GM23248 (cell line): Measurements from ENCODE around the gene CNR1. TPM values are rescaled to one million over a fixed set of nuclear protein-coding genes. Genes with fewer than 3 reads are reported as not detected.
A peak's percentile ranks its signal among the peaks of the same experiment; 100 is the strongest.

ENCODE experiments used
- DNase-seq: peaks from one replicate; pipeline ENCODE4 v3.0.0-alpha.2; 2015
- H2AFZ ChIP-seq: fragments of 200-600 bp; sonication (generic); 2 replicates; pipeline ENCODE4 v1.6.1; 2016; ENCODE audit warnings: antibody characterized with exemption
- H3F3A ChIP-seq: fragments of 200-600 bp; sonication (generic); 2 replicates; pipeline ENCODE4 v1.6.1; 2016; ENCODE audit warnings: mild to moderate bottlenecking, antibody characterized with exemption, mixed run types; ENCODE audit not compliant: insufficient read depth
- H3K27ac ChIP-seq: fragments of 200-600 bp; sonication (generic); 2 replicates; pipeline ENCODE4 v1.5.1; 2016; ENCODE audit warnings: mild to moderate bottlenecking
- H3K27me3 ChIP-seq: fragments of 200-600 bp; sonication (generic); replicated peaks from 2 replicates; pipeline ENCODE4 v1.6.1; 2016; ENCODE audit warnings: mild to moderate bottlenecking; ENCODE audit not compliant: insufficient read depth
- H3K36me3 ChIP-seq: fragments of 200-600 bp; sonication (generic); 2 replicates; pipeline ENCODE4 v1.6.1; 2016; ENCODE audit warnings: low read depth, mild to moderate bottlenecking
- H3K4me1 ChIP-seq: fragments of 200-600 bp; sonication (generic); 2 replicates; pipeline ENCODE4 v1.6.1; 2016; ENCODE audit warnings: mild to moderate bottlenecking; ENCODE audit not compliant: insufficient read depth
- H3K4me2 ChIP-seq: fragments of 200-600 bp; sonication (generic); one replicate; pipeline ENCODE4 v1.6.1; 2016; ENCODE audit warnings: mild to moderate bottlenecking; ENCODE audit not compliant: unreplicated experiment
- H3K4me3 ChIP-seq: fragments of 200-600 bp; sonication (generic); 2 replicates; pipeline ENCODE4 v1.5.1; 2016; ENCODE audit warnings: mild to moderate bottlenecking
- H3K79me2 ChIP-seq: fragments of 200-600 bp; sonication (generic); 2 replicates; pipeline ENCODE4 v1.6.1; 2016; ENCODE audit warnings: mild to moderate bottlenecking; ENCODE audit not compliant: insufficient read depth
- H3K9ac ChIP-seq: fragments of 200-600 bp; sonication (generic); 2 replicates; pipeline ENCODE4 v1.6.1; 2016; ENCODE audit warnings: mild to moderate bottlenecking
- H3K9me2 ChIP-seq: fragments of 200-600 bp; sonication (generic); 2 replicates; pipeline ENCODE4 v1.6.1; 2016; ENCODE audit warnings: mixed run types, mild to moderate bottlenecking, moderate library complexity; ENCODE audit not compliant: insufficient read depth
- H3K9me3 ChIP-seq: fragments of 200-600 bp; sonication (generic); one replicate; pipeline ENCODE4 v1.6.1; 2017; ENCODE audit warnings: low read depth
- H4K20me1 ChIP-seq: fragments of 200-600 bp; sonication (generic); 2 replicates; pipeline ENCODE4 v1.6.0; 2016; ENCODE audit not compliant: insufficient read depth
- EZH2 ChIP-seq: fragments of 200-600 bp; sonication (generic); IDR thresholded peaks from 2 replicates; pipeline ENCODE4 v1.6.1; 2018; ENCODE audit warnings: antibody characterized with exemption, mild to moderate bottlenecking; ENCODE audit not compliant: insufficient read depth, poor library complexity, severe bottlenecking
- EZH2phosphoT487 ChIP-seq: fragments of 200-600 bp; sonication (generic); IDR thresholded peaks from 2 replicates; pipeline ENCODE4 v1.6.1; 2018; ENCODE audit warnings: antibody characterized with exemption, moderate library complexity, mild to moderate bottlenecking, low read depth; ENCODE audit not compliant: insufficient read depth
- WGBS, 2 experiments: methylation state at CpG; one replicate each; pipeline ENCODE4 v1.1.6; 2015 to 2017; ENCODE audit warnings: low lambda C conversion rate in 2 of 2, low coverage in 1 of 2; ENCODE audit errors: missing lambda C conversion rate in 2 of 2; 5-methylcytosine and 5-hydroxymethylcytosine counted together
- in situ Hi-C: fragments of 300-500 bp; cut with MboI; formaldehyde crosslinking; loops from 2 replicates; pipeline ENCODE4 v1.15.0; 2020
- polyA plus RNA-seq: library from polyadenylated mRNA; unstranded; fragments of >200 nt; fragmentation: Nextera tagmentation; extraction: Ambion mirVana; gene quantifications from 2 replicates; pipeline ENCODE4 v1.2.1, GENCODE V29; 2016
- total RNA-seq: library from RNA; depleted of rRNA; stranded (reverse); fragments of >200 nt; shearing (Covaris generic); gene quantifications from 2 replicates; pipeline ENCODE4 v1.2.3, GENCODE V29; 2014

Gene CNR1
- total and polyA plus RNA-seq, 2 experiments from 2014 or later, result not detected

DNA sequence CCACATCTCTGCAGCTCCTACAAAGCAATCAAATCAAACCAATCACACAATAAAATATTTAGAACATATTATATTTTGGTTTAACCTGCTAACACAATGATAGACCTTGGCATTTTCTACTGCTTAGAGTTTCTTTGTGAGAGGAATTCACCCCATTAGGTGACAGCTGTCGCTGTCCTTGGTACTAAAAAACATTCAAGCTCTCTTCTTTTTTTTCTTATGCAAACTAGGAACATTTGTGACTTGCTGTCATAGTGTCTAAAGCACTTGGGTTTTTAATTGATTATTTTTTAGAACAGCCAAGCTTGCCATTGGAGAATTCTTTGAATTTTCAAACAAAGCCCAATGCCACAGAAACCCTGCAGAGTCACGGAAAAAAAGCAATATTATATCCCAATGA is 46.4 kb downstream of the CNR1 start:
- H3K9me3 ChIP-seq, result no peaks in the 10 kb centered on the region
- no peaks in the 10 kb centered on the region for H4K20me1 ChIP-seq
- no peaks in the 10 kb centered on the region for H3F3A ChIP-seq
- H3K9me2 ChIP-seq, result no peaks in the 10 kb centered on the region
- H2AFZ ChIP-seq, result no peak overlapping the region
- WGBS, 2 experiments, result 2 to 8% methylated on average over 2 of the region's 2 CpGs
- no peaks in the 10 kb centered on the region for H3K4me1 ChIP-seq
- no peaks in the 10 kb centered on the region for H3K36me3 ChIP-seq
- in situ Hi-C loops, result no loop called here
- no peaks in the 10 kb centered on the region for H3K27me3 ChIP-seq
- no peak overlapping the region for H3K4me2 ChIP-seq
- H3K4me3 ChIP-seq, result no peak overlapping the region
- H3K79me2 ChIP-seq, result no peaks in the 10 kb centered on the region
- TF ChIP-seq EZH2 (no peak), EZH2phosphoT487 (no peak)
- DNase-seq, result peak; percentile 8
- H3K9ac ChIP-seq, result no peak overlapping the region
- no peak overlapping the region for H3K27ac ChIP-seq

DNA sequence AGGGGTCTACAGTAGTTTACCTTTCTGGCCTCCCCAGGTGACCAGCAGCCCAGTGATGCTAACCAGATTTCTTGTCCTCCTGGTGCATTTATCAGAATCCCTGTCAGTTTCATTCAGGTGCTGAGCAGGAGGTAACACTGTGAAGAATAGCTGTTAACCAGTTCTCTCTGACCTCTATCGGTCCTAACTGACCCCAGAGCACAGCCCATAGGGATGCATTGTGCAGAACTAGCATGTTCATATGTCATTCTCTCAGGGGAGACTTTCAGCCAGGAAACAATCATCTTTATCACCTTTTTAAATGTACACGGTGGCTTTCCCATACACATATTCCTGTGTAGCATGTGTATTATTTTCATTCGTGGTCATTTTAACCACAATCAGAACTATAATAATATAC is 49.9 kb downstream of the CNR1 start:
- no peak for DNase-seq
- no peak for TF ChIP-seq EZH2phosphoT487
- TF ChIP-seq EZH2, result no peak
- Histone ChIP-seq H2AFZ (no peak overlapping the region), H3K4me2 (no peak overlapping the region), H3K4me3 (no peak overlapping the region), H3K4me1 (no peaks in the 10 kb centered on the region), H3K9me3 (no peaks in the 10 kb centered on the region), H3F3A (no peaks in the 10 kb centered on the region), H3K9ac (no peak overlapping the region), H3K79me2 (no peaks in the 10 kb centered on the region), H3K27me3 (no peaks in the 10 kb centered on the region), H4K20me1 (no peaks in the 10 kb centered on the region), H3K27ac (no peak overlapping the region), H3K36me3 (no peaks in the 10 kb centered on the region), H3K9me2 (no peaks in the 10 kb centered on the region)
- in situ Hi-C loops, result no loop called here
- 10 to 17% methylated on average over 3 of the region's 3 CpGs for WGBS, 2 experiments

DNA sequence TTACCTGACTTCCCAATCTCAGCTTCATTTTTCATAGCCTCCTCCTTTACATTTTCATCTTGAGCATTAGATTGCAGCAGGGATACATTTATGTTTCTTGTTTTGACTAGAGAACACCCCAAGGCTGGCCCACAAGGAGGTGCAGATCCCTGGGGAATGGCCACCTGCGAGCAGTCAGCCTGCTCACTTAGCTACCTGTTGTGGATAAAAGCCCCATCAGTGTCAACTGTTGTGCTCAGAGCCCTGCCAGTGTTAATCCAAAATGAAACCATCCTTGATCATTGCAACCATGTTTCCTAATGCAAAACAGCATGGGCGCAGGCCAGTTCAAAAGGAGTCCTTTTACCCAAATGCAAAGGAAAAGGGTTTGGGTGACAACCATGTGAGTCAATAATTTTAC is 50.8 kb downstream of the CNR1 start:
- no peak overlapping the region for H3K4me3 ChIP-seq
- no peaks in the 10 kb centered on the region for H3F3A ChIP-seq
- WGBS, 2 experiments, result 18 to 35% methylated on average over 2 of the region's 2 CpGs
- H3K27me3 ChIP-seq, result no peaks in the 10 kb centered on the region
- no peak overlapping the region for H2AFZ ChIP-seq
- H3K4me2 ChIP-seq, result no peak overlapping the region
- H3K79me2 ChIP-seq, result no peaks in the 10 kb centered on the region
- DNase-seq, result no peak
- no peaks in the 10 kb centered on the region for H3K9me3 ChIP-seq
- TF ChIP-seq EZH2phosphoT487 (no peak), EZH2 (no peak)
- H3K36me3 ChIP-seq, result no peaks in the 10 kb centered on the region
- no peak overlapping the region for H3K9ac ChIP-seq
- in situ Hi-C loops, result no loop called here
- no peaks in the 10 kb centered on the region for H3K9me2 ChIP-seq
- no peak overlapping the region for H3K27ac ChIP-seq
- no peaks in the 10 kb centered on the region for H3K4me1 ChIP-seq
- H4K20me1 ChIP-seq, result no peaks in the 10 kb centered on the region

DNA sequence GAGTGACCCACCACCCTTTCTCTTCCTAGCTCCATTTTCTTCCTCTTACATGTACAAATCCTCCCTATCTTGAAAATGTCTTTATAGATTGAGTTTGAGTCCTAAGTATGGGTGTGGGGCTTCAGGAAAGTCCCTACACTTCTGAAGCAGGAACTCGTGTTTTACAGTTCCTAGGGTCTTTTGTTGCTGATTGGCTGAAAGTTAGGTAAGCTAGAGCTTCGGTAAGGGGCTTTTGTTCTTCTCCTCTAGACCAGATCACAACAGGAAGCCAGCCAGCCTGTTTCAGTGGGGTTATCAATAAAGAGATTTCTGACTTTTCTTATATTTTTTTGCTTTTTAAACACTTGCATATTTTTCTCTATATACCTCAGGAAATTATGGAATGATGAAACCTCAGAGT is 51.3 kb downstream of the CNR1 start:
- TF ChIP-seq EZH2 (no peak), EZH2phosphoT487 (no peak)
- 7 to 9% methylated on average over 2 of the region's 2 CpGs for WGBS, 2 experiments

DNA sequence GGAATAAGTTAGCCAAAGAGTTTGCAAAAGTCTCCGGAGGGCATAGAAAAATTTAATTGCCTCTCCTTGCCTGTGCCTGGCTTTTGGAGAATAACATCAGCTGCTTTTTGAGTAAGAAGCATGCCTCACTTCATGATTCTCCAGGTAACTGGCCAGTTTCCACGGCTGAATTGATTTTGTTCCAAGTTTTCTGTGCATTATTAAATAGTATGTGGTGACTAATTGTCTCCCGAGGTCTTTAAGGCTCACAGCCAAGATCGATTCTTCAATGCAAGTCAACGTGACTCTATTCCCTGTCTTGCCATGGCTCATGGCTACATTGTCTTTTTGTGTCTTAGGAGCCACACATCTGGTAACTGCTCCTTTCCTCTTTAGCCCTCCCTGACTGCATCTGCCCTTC is 54.2 kb downstream of the CNR1 start:
- H3K36me3 ChIP-seq, result no peaks in the 10 kb centered on the region
- no peak overlapping the region for H3K4me2 ChIP-seq
- no peaks in the 10 kb centered on the region for H3K4me1 ChIP-seq
- no peaks in the 10 kb centered on the region for H3K27me3 ChIP-seq
- 37 to 39% methylated on average over 5 of the region's 5 CpGs for WGBS, 2 experiments
- no peak overlapping the region for H3K27ac ChIP-seq
- H3K9me2 ChIP-seq, result no peaks in the 10 kb centered on the region
- no peaks in the 10 kb centered on the region for H4K20me1 ChIP-seq
- no peak for DNase-seq
- H3K79me2 ChIP-seq, result no peaks in the 10 kb centered on the region
- H3F3A ChIP-seq, result no peaks in the 10 kb centered on the region
- H3K9ac ChIP-seq, result no peak overlapping the region
- TF ChIP-seq EZH2 (no peak), EZH2phosphoT487 (no peak)
- H3K9me3 ChIP-seq, result no peaks in the 10 kb centered on the region
- in situ Hi-C loops, result no loop called here
- H3K4me3 ChIP-seq, result no peak overlapping the region
- H2AFZ ChIP-seq, result no peak overlapping the region

More for the DNA sequence above, 51.3 kb downstream of the CNR1 start:
- in situ Hi-C loops, result no loop called here
- DNase-seq, result no peak
- no peak overlapping the region for H3K4me2 ChIP-seq
- H3K9me2 ChIP-seq, result no peaks in the 10 kb centered on the region
- H3K27me3 ChIP-seq, result no peaks in the 10 kb centered on the region
- H4K20me1 ChIP-seq, result no peaks in the 10 kb centered on the region
- H3K36me3 ChIP-seq, result no peaks in the 10 kb centered on the region
- no peak overlapping the region for H2AFZ ChIP-seq
- no peaks in the 10 kb centered on the region for H3K79me2 ChIP-seq
- H3K9ac ChIP-seq, result no peak overlapping the region
- H3K27ac ChIP-seq, result no peak overlapping the region
- no peaks in the 10 kb centered on the region for H3F3A ChIP-seq
- no peaks in the 10 kb centered on the region for H3K4me1 ChIP-seq
- no peak overlapping the region for H3K4me3 ChIP-seq
- no peaks in the 10 kb centered on the region for H3K9me3 ChIP-seq
